Fibroblast of villous mesenchyme (primary cell): ENCODE measurements around the gene PTGFR. TPM values are rescaled to one million over a fixed set of nuclear protein-coding genes. Genes with fewer than 3 reads are reported as not detected.

Experiments
- DNase-seq: peaks from one replicate; pipeline ENCODE4 v3.0.0-alpha.2; 2010; ENCODE audit warnings: low read depth
- H3K4me3 ChIP-seq: 2 replicates; pipeline ENCODE4 v1.5.1; 2011; ENCODE audit warnings: low read depth, mild to moderate bottlenecking, low read length
- CTCF ChIP-seq: IDR thresholded peaks from 2 replicates; pipeline ENCODE4 v1.5.1; 2012; ENCODE audit warnings: low read depth, mild to moderate bottlenecking, low read length; ENCODE audit not compliant: insufficient read depth
- total RNA-seq: library from RNA; depleted of rRNA; stranded (reverse); fragments of >200 nt; gene quantifications from 2 replicates; pipeline ENCODE4 v1.2.3, GENCODE V29; 2012

Gene PTGFR
- total RNA-seq, 1 donor = 11.7 TPM

GRCh38 chr1:78519446-78519845 lies 28.7 kb downstream of the PTGFR start:
- no peak for TF ChIP-seq CTCF
- H3K4me3 ChIP-seq = no peak overlapping the region
- no peak for DNase-seq

GRCh38 chr1:78520216-78520615 lies 29.4 kb downstream of the PTGFR start:
- no peak overlapping the region for H3K4me3 ChIP-seq
- DNase-seq = no peak

GRCh38 chr1:78520843-78521242 lies 30.1 kb downstream of the PTGFR start:
- no peak overlapping the region for H3K4me3 ChIP-seq
- TF ChIP-seq CTCF = no peak
- no peak for DNase-seq

More at GRCh38 chr1:78520216-78520615, 29.4 kb downstream of the PTGFR start:
- TF ChIP-seq CTCF = no peak

GRCh38 chr1:78522136-78522535 lies 31.4 kb downstream of the PTGFR start:
- no peak overlapping the region for H3K4me3 ChIP-seq
- DNase-seq = no peak
- no peak for TF ChIP-seq CTCF

GRCh38 chr1:78526496-78526895 lies 35.7 kb downstream of the PTGFR start:
- TF ChIP-seq CTCF = no peak
- H3K4me3 ChIP-seq = no peak overlapping the region
- DNase-seq = no peak

- no peak for TF ChIP-seq CTCF
- DNase-seq = no peak
- H3K4me3 ChIP-seq = no peak overlapping the region
These were observed 36.9 kb downstream of the PTGFR start for GRCh38 chr1:78527706-78528105.

GRCh38 chr1:78533527-78533926 lies 42.8 kb downstream of the PTGFR start:
- DNase-seq = no peak
- no peak overlapping the region for H3K4me3 ChIP-seq
- TF ChIP-seq CTCF = no peak
